ENCODE data around the gene EIF6. TPM values are rescaled to one million over a fixed set of nuclear protein-coding genes. Genes with fewer than 3 reads are reported as not detected.

Gene EIF6
- polyA plus RNA-seq, 1 donor from 2014 or later, result 143 TPM

- Histone ChIP-seq H2AFZ (ENCODE audit: low read depth, low read length) (no peak overlapping the region), H3K9me2 (ENCODE audit: insufficient read depth, low read length) (no peaks in the 10 kb centered on the region), H4K20me1 (ENCODE audit: insufficient read depth) (no peaks in the 10 kb centered on the region), H3K27me3 (ENCODE audit: insufficient read depth, low read depth, low read length) (no peaks in the 10 kb centered on the region), H3F3A (ENCODE audit: insufficient read depth, low read length, poor library complexity, severe bottlenecking) (no peaks in the 10 kb centered on the region), H3K79me2 (replicated peaks; ENCODE audit: insufficient read depth, low read length) (no peaks in the 10 kb centered on the region), H3K27ac (ENCODE audit: low read length) (no peak overlapping the region), H3K36me3 (ENCODE audit: insufficient read depth, low read length) (no peaks in the 10 kb centered on the region), H3K9ac (ENCODE audit: low read length) (no peak overlapping the region), H3K4me2 (ENCODE audit: low read length) (no peak overlapping the region), H3K4me3 (ENCODE audit: low read length) (no peak overlapping the region), H3K9me3 (ENCODE audit: low read length) (no peaks in the 10 kb centered on the region)
- TF ChIP-seq MXI1 (conservative IDR thresholded peaks at IDR 0.05; ENCODE audit: poor library complexity, severe bottlenecking), result no peak
- TF ChIP-seq TAF1 (IDR thresholded peaks at IDR 0.05; ENCODE audit: low read depth), result no peak
- TF ChIP-seq SMC3 (conservative IDR thresholded peaks at IDR 0.05; ENCODE audit: poor library complexity), result no peak
Observed at GRCh38 chr20:35302421-35303335, 18.1 kb upstream of the EIF6 start.

- H3K79me2 ChIP-seq (replicated peaks; ENCODE audit: insufficient read depth, low read length), result no peaks in the 10 kb centered on the region
- H2AFZ ChIP-seq (ENCODE audit: low read depth, low read length), result no peak overlapping the region
- TF ChIP-seq EP300 (conservative IDR thresholded peaks at IDR 0.05; ENCODE audit: poor library complexity, severe bottlenecking) (no peak), EZH2 (IDR thresholded peaks at IDR 0.05; ENCODE audit: borderline replicate concordance, insufficient read depth, low read length, poor library complexity, severe bottlenecking) (no peak), REST (IDR thresholded peaks at IDR 0.05; ENCODE audit: borderline replicate concordance) (no peak), POLR2AphosphoS5 (IDR thresholded peaks at IDR 0.05) (no peak), MXI1 (conservative IDR thresholded peaks at IDR 0.05; ENCODE audit: poor library complexity, severe bottlenecking) (no peak), SMC3 (conservative IDR thresholded peaks at IDR 0.05; ENCODE audit: poor library complexity) (no peak), RAD21 (conservative IDR thresholded peaks at IDR 0.05) (no peak), TAF1 (IDR thresholded peaks at IDR 0.05; ENCODE audit: low read depth) (no peak), CTCF (IDR thresholded peaks at IDR 0.05; ENCODE audit: poor library complexity, severe bottlenecking) (no peak)
- H3K9me3 ChIP-seq (ENCODE audit: low read length), result no peaks in the 10 kb centered on the region
- H3K27ac ChIP-seq (ENCODE audit: low read length), result no peak overlapping the region
- no peak overlapping the region for H3K9ac ChIP-seq (ENCODE audit: low read length)
- no peaks in the 10 kb centered on the region for H3K9me2 ChIP-seq (ENCODE audit: insufficient read depth, low read length)
- no peaks in the 10 kb centered on the region for H4K20me1 ChIP-seq (ENCODE audit: insufficient read depth)
- no peaks in the 10 kb centered on the region for H3K27me3 ChIP-seq (ENCODE audit: insufficient read depth, low read depth, low read length)
- no peak overlapping the region for H3K4me3 ChIP-seq (ENCODE audit: low read length)
- H3F3A ChIP-seq (ENCODE audit: insufficient read depth, low read length, poor library complexity, severe bottlenecking), result no peaks in the 10 kb centered on the region
- no peaks in the 10 kb centered on the region for H3K36me3 ChIP-seq (ENCODE audit: insufficient read depth, low read length)
- no peak overlapping the region for H3K4me2 ChIP-seq (ENCODE audit: low read length)
Observed at GRCh38 chr20:35301426-35301825, 16.9 kb upstream of the EIF6 start.

Measured in neural cell (in vitro differentiated cells).